ENCODE results near the gene FYB2. TPM values are rescaled to one million over a fixed set of nuclear protein-coding genes. Genes with fewer than 3 reads are reported as not detected.

FYB2 gene
- total RNA-seq, 1 experiment from 2014 or later, result not detected

DNA sequence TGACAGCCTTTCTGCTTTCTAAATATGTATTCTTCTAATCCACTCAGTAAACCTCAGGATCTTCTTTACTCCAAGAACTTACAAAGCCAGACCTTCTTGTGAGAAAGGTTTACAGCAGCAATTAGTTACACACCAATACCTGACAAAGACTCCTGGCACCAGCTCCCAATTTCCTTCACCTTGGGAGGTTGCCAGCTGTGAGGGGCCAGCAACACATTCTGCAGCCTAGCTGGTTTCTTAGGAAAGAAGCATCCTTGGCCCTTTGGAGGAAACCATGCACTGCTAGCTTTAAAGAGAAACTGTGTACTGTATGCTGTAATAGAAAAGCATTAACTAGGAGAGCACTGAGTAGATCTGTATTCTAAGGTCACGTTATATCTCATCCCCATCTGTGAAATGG, 10.8 kb downstream of the FYB2 start:
- H3K27me3 ChIP-seq (ENCODE audit: insufficient read depth, low read depth), result no peaks in the 10 kb centered on the region
- TF ChIP-seq EZH2 (IDR thresholded peaks at IDR 0.05; ENCODE audit: low read depth), result no peak
- TF ChIP-seq, protein P1, sequence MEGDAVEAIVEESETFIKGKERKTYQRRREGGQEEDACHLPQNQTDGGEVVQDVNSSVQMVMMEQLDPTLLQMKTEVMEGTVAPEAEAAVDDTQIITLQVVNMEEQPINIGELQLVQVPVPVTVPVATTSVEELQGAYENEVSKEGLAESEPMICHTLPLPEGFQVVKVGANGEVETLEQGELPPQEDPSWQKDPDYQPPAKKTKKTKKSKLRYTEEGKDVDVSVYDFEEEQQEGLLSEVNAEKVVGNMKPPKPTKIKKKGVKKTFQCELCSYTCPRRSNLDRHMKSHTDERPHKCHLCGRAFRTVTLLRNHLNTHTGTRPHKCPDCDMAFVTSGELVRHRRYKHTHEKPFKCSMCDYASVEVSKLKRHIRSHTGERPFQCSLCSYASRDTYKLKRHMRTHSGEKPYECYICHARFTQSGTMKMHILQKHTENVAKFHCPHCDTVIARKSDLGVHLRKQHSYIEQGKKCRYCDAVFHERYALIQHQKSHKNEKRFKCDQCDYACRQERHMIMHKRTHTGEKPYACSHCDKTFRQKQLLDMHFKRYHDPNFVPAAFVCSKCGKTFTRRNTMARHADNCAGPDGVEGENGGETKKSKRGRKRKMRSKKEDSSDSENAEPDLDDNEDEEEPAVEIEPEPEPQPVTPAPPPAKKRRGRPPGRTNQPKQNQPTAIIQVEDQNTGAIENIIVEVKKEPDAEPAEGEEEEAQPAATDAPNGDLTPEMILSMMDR (conservative IDR thresholded peaks at IDR 0.05), result no peak
- POLR2A ChIA-PET (ENCODE audit: unreplicated experiment), result no interaction called here
- CTCF ChIA-PET, result no interaction called here
- H3K9me3 ChIP-seq (ENCODE audit: insufficient read depth, low read depth), result no peaks in the 10 kb centered on the region
- no peak overlapping the region for H3K4me2 ChIP-seq
- DNase-seq, result no peak
- H3K36me3 ChIP-seq (ENCODE audit: low read depth), result no peaks in the 10 kb centered on the region
- H3K4me1 ChIP-seq (replicated peaks; ENCODE audit: insufficient read depth), result peaks cover 9% of the 10 kb centered on the region; the same call in 1 of the 2 replicates
- intact Hi-C loops (cut with micrococcal nuclease; ENCODE audit: unreplicated experiment), result no loop called here
- H3K9me2 ChIP-seq (ENCODE audit: insufficient read depth), result no peaks in the 10 kb centered on the region
- no peaks in the 10 kb centered on the region for H3K79me2 ChIP-seq (ENCODE audit: low read depth)
- no peak overlapping the region for H2AFZ ChIP-seq
- H3K27ac ChIP-seq, result no peak overlapping the region
- H4K20me1 ChIP-seq (ENCODE audit: insufficient read depth), result no peaks in the 10 kb centered on the region
- H3F3A ChIP-seq (ENCODE audit: insufficient read depth, low read depth), result 0 out of 2 replicates have a peak, but pooled peaks cover 4% of the 10 kb centered on the region
- BruUV-seq (replicated peaks), result no TSS peak
- no peak overlapping the region for H3K4me3 ChIP-seq

DNA sequence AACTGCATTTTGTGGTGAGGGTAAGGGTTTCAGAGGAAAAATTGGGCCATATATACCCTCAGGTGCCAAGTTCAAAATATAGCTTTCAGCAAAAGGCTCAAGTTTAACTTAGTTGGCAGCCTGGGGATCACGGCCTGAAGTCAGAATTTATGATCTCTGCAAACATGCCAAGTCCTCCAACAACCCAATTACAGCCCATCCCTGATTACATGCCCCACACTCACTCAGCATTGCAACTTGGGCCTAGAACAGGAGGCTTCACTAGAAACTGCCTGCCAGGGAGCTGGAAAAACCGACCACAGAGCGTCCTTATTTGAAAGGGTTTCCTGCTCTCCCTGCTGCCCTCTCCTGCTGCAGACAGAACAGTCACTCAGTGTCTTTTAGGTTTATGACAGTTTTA, 12.4 kb downstream of the FYB2 start:
- no peak overlapping the region for H3K4me2 ChIP-seq
- no peak overlapping the region for H2AFZ ChIP-seq
- POLR2A ChIA-PET (ENCODE audit: unreplicated experiment), result no interaction called here
- TF ChIP-seq, protein P1 (conservative IDR thresholded peaks at IDR 0.05), result no peak
- TF ChIP-seq EZH2 (IDR thresholded peaks at IDR 0.05; ENCODE audit: low read depth), result no peak
- H3K4me1 ChIP-seq (replicated peaks; ENCODE audit: insufficient read depth), result peaks cover 8% of the 10 kb centered on the region; the same call in 1 of the 2 replicates
- no peaks in the 10 kb centered on the region for H3K27me3 ChIP-seq (ENCODE audit: insufficient read depth, low read depth)
- no peaks in the 10 kb centered on the region for H3K79me2 ChIP-seq (ENCODE audit: low read depth)
- DNase-seq, result no peak
- CTCF ChIA-PET, result no interaction called here
- H3K4me3 ChIP-seq, result no peak overlapping the region
- H3K9me2 ChIP-seq (ENCODE audit: insufficient read depth), result no peaks in the 10 kb centered on the region
- BruUV-seq (replicated peaks), result no TSS peak
- 0 out of 2 replicates have a peak, but pooled peaks cover 4% of the 10 kb centered on the region for H3F3A ChIP-seq (ENCODE audit: insufficient read depth, low read depth)
- no peak overlapping the region for H3K27ac ChIP-seq
- no peaks in the 10 kb centered on the region for H3K9me3 ChIP-seq (ENCODE audit: insufficient read depth, low read depth)
- no peaks in the 10 kb centered on the region for H4K20me1 ChIP-seq (ENCODE audit: insufficient read depth)
- H3K36me3 ChIP-seq (ENCODE audit: low read depth), result no peaks in the 10 kb centered on the region
- intact Hi-C loops (cut with micrococcal nuclease; ENCODE audit: unreplicated experiment), result no loop called here

DNA sequence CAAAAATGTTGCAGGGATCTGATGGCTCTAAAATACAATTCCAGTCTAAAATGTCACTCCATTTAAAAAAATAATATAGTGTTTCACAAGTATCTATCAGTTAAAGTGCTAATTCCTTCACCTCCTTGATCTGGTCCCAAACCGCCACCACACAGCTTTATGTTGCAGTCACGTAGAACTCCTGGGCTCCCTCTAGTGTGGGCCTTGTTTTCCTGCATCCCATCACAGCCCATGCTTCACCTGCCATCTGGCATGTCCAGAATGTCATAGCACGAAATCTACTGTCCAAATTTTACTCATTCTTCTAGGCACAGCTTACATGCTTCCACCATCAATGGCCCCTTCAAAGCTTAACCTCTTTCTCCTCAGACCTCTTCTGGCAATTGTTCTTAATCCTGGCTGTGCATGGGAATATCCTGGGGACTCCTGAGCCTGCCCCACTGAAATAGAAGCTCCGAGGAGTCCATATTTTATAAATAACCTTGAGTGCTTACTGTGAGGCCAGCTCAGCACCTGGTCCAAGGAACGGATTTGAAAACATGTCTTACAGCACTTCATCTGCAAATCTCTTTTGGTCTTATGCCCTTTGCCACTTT, 15.5 kb downstream of the FYB2 start:
- TF ChIP-seq EZH2 (IDR thresholded peaks at IDR 0.05; ENCODE audit: low read depth), result no peak
- TF ChIP-seq, protein P1 (conservative IDR thresholded peaks at IDR 0.05), result peak; percentile 72
- H3F3A ChIP-seq (ENCODE audit: insufficient read depth, low read depth), result no peaks in the 10 kb centered on the region
- no peak overlapping the region for H3K27ac ChIP-seq
- POLR2A ChIA-PET (ENCODE audit: unreplicated experiment), result no interaction called here
- H4K20me1 ChIP-seq (ENCODE audit: insufficient read depth), result no peaks in the 10 kb centered on the region
- no peaks in the 10 kb centered on the region for H3K36me3 ChIP-seq (ENCODE audit: low read depth)
- H3K4me1 ChIP-seq (replicated peaks; ENCODE audit: insufficient read depth), result no peaks in the 10 kb centered on the region
- H3K9me3 ChIP-seq (ENCODE audit: insufficient read depth, low read depth), result no peaks in the 10 kb centered on the region
- no peak overlapping the region for H3K4me2 ChIP-seq
- no peak overlapping the region for H3K4me3 ChIP-seq
- CTCF ChIA-PET, result interaction anchor here (0.5 kb wide), 1 partner anchor 504 kb away, joined by 3 read pairs; no protein-coding TSS in a partner anchor
- H3K27me3 ChIP-seq (ENCODE audit: insufficient read depth, low read depth), result no peaks in the 10 kb centered on the region
- H3K9me2 ChIP-seq (ENCODE audit: insufficient read depth), result no peaks in the 10 kb centered on the region
- no peaks in the 10 kb centered on the region for H3K79me2 ChIP-seq (ENCODE audit: low read depth)
- no peak overlapping the region for H2AFZ ChIP-seq
- peak; percentile 40 to 51 for DNase-seq
- intact Hi-C loops (cut with micrococcal nuclease; ENCODE audit: unreplicated experiment), result loop anchor here (5.0 kb wide), 2 partner anchors 91 to 226 kb away; partner anchors contain the start of gene PLPP3
- no TSS peak for BruUV-seq (replicated peaks)
